GM23338 (cell line): Measurements from ENCODE around the gene CGA. TPM values are rescaled to one million over a fixed set of nuclear protein-coding genes. Genes with fewer than 3 reads are reported as not detected.

ENCODE experiments used
- ATAC-seq: fragments of 200-7000 bp; cut with Tn5 transposase; 3 replicates; pipeline ENCODE4 v1.9.1; 2020
- DNase-seq: peaks from one replicate; pipeline ENCODE4 v3.0.0-alpha.2; 2015; ENCODE audit warnings: low spot score
- H2AFZ ChIP-seq: fragments of 200-600 bp; sonication (generic); 2 replicates; pipeline ENCODE4 v1.8.0; 2016; ENCODE audit warnings: antibody characterized with exemption, mild to moderate bottlenecking, moderate library complexity
- H3F3A ChIP-seq: fragments of 200-600 bp; sonication (generic); replicated peaks from 2 replicates; pipeline ENCODE4 v1.8.0; 2017; ENCODE audit warnings: antibody characterized with exemption, mixed run types, low read depth
- H3K27ac ChIP-seq: fragments of 200-600 bp; sonication (generic); 2 replicates; pipeline ENCODE4 v1.6.1; 2016; ENCODE audit warnings: low read depth
- H3K27me3 ChIP-seq: fragments of 200-600 bp; sonication (generic); 2 replicates; pipeline ENCODE4 v1.8.0; 2016; ENCODE audit warnings: mild to moderate bottlenecking, mixed run types, moderate library complexity; ENCODE audit not compliant: insufficient read depth
- H3K36me3 ChIP-seq: fragments of 200-600 bp; sonication (generic); 2 replicates; pipeline ENCODE4 v1.8.0; 2016; ENCODE audit warnings: mild to moderate bottlenecking; ENCODE audit not compliant: insufficient read depth
- H3K4me1 ChIP-seq: fragments of 200-600 bp; sonication (generic); 2 replicates; pipeline ENCODE4 v1.8.0; 2016; ENCODE audit warnings: mild to moderate bottlenecking, moderate library complexity; ENCODE audit not compliant: insufficient read depth
- H3K4me2 ChIP-seq: fragments of 200-600 bp; sonication (generic); 2 replicates; pipeline ENCODE4 v1.7.1; 2017; ENCODE audit warnings: mixed run types
- H3K4me3 ChIP-seq: fragments of 200-600 bp; sonication (generic); 2 replicates; pipeline ENCODE4 v1.6.1; 2016; ENCODE audit warnings: mixed run types
- H3K79me2 ChIP-seq: fragments of 200-600 bp; sonication (generic); replicated peaks from 2 replicates; pipeline ENCODE4 v1.8.0; 2017; ENCODE audit warnings: mild to moderate bottlenecking; ENCODE audit not compliant: insufficient read depth
- H3K9me2 ChIP-seq: fragments of 200-600 bp; sonication (generic); 2 replicates; pipeline ENCODE4 v1.8.0; 2017; ENCODE audit not compliant: insufficient read depth
- H4K20me1 ChIP-seq: fragments of 200-600 bp; sonication (generic); replicated peaks from 2 replicates; pipeline ENCODE4 v1.8.0; 2017; ENCODE audit warnings: mild to moderate bottlenecking; ENCODE audit not compliant: insufficient read depth
- H3K27ac Mint-ChIP-seq: 2 replicates; pipeline ENCODE4 v1.8.0; 2020; ENCODE audit warnings: inconsistent platforms, mild to moderate bottlenecking, moderate library complexity, mixed read lengths
- H3K27me3 Mint-ChIP-seq: 3 replicates; pipeline ENCODE4 v1.8.0; 2022; ENCODE audit warnings: low read depth, mild to moderate bottlenecking, moderate library complexity, mixed read lengths, inconsistent platforms; ENCODE audit not compliant: insufficient read depth, poor library complexity
- H3K36me3 Mint-ChIP-seq: 3 replicates; pipeline ENCODE4 v1.8.0; 2021; ENCODE audit warnings: low read depth, mild to moderate bottlenecking, inconsistent platforms, moderate library complexity, mixed read lengths
- H3K4me1 Mint-ChIP-seq: 3 replicates; pipeline ENCODE4 v1.8.0; 2020; ENCODE audit warnings: mild to moderate bottlenecking, inconsistent platforms, mixed read lengths
- H3K4me3 Mint-ChIP-seq: 3 replicates; pipeline ENCODE4 v1.8.0; 2021; ENCODE audit warnings: moderate library complexity, mild to moderate bottlenecking, inconsistent platforms, mixed read lengths
- H3K9me3 Mint-ChIP-seq: 3 replicates; pipeline ENCODE4 v1.8.0; 2020; ENCODE audit warnings: moderate library complexity, mild to moderate bottlenecking, inconsistent platforms, mixed read lengths
- CREB1 ChIP-seq: fragments of 250-450 bp; sonication (Bioruptor Pico); IDR thresholded peaks from 2 replicates; pipeline ENCODE4 v1.5.0; 2020; ENCODE audit warnings: low read depth, mild to moderate bottlenecking, moderate library complexity
- CTCF ChIP-seq, 2 experiments: fragments of 200-600 bp in 1 of 2; sonication (generic) in 1 of 2; conservative IDR thresholded peaks; 2 replicates each; pipeline versions ENCODE4 v1.5.1 to v1.6.1; 2016 to 2017; ENCODE audit warnings: antibody characterized with exemption in 2 of 2, low read depth in 2 of 2, mild to moderate bottlenecking in 2 of 2, moderate library complexity in 1 of 2
- ETS1 ChIP-seq: IDR thresholded peaks from 2 replicates; pipeline ENCODE4 v1.6.1; 2016; ENCODE audit warnings: antibody characterized with exemption
- EZH2 ChIP-seq: fragments of 200-600 bp; sonication (generic); IDR thresholded peaks from one replicate; pipeline ENCODE4 v1.8.0; 2017; ENCODE audit warnings: antibody characterized with exemption, mild to moderate bottlenecking, low read depth; ENCODE audit not compliant: unreplicated experiment
- EZH2phosphoT487 ChIP-seq: fragments of 200-600 bp; sonication (generic); IDR thresholded peaks from one replicate; pipeline ENCODE4 v1.8.1; 2018; ENCODE audit warnings: antibody characterized with exemption; ENCODE audit not compliant: unreplicated experiment
- JUNB ChIP-seq: IDR thresholded peaks from one replicate; pipeline ENCODE4 v1.6.1; 2016; ENCODE audit warnings: antibody characterized with exemption; ENCODE audit not compliant: unreplicated experiment
- NANOG ChIP-seq: IDR thresholded peaks from 2 replicates; pipeline ENCODE4 v1.6.1; 2016; ENCODE audit warnings: antibody characterized with exemption, borderline replicate concordance
- POLR2AphosphoS5 ChIP-seq: IDR thresholded peaks from 2 replicates; pipeline ENCODE4 v1.6.1; 2016; ENCODE audit warnings: antibody characterized with exemption, low read depth
- REST ChIP-seq: IDR thresholded peaks from one replicate; pipeline ENCODE4 v1.6.1; 2018; ENCODE audit warnings: antibody characterized with exemption; ENCODE audit not compliant: unreplicated experiment
- STAT1 ChIP-seq: IDR thresholded peaks from one replicate; pipeline ENCODE4 v1.6.1; 2016; ENCODE audit warnings: antibody characterized with exemption; ENCODE audit not compliant: unreplicated experiment
- ZNF114 ChIP-seq: fragments of 250-450 bp; sonication (Bioruptor Pico); IDR thresholded peaks from 2 replicates; pipeline ENCODE4 v1.5.0; 2020; ENCODE audit warnings: mild to moderate bottlenecking, moderate library complexity
- ZNF331 ChIP-seq: fragments of 250-450 bp; sonication (Bioruptor Pico); IDR thresholded peaks from 2 replicates; pipeline ENCODE4 v1.5.0; 2020; ENCODE audit warnings: low read depth, mild to moderate bottlenecking, moderate library complexity
- ZNF462 ChIP-seq: fragments of 250-450 bp; sonication (Bioruptor Pico); IDR thresholded peaks from 2 replicates; pipeline ENCODE4 v1.5.0; 2020; ENCODE audit warnings: mild to moderate bottlenecking, moderate library complexity
- polyA plus RNA-seq: library from polyadenylated mRNA; unstranded; fragments of >200 nt; fragmentation: Nextera tagmentation; extraction: Ambion mirVana; gene quantifications from 2 replicates; pipeline ENCODE4 v1.2.1, GENCODE V29; 2016
- total RNA-seq: library from RNA; depleted of rRNA; stranded (reverse); fragments of >200 nt; shearing (Covaris generic); gene quantifications from 2 replicates; pipeline ENCODE4 v1.2.3, GENCODE V29; 2014

Gene CGA
- total and polyA plus RNA-seq, 2 experiments from 2014 or later: not detected

- Histone ChIP-seq H3K27me3 (no peaks in the 10 kb centered on the region), H2AFZ (no peak overlapping the region), H3K79me2 (no peaks in the 10 kb centered on the region), H3K4me2 (no peak overlapping the region), H3K9me2 (no peaks in the 10 kb centered on the region), H3K27ac (no peak overlapping the region), H3F3A (no peaks in the 10 kb centered on the region), H3K36me3 (no peaks in the 10 kb centered on the region), H3K4me3 (no peak overlapping the region), H3K4me1 (no peaks in the 10 kb centered on the region), H4K20me1 (no peaks in the 10 kb centered on the region)
- TF ChIP-seq REST: no peak
- TF ChIP-seq CTCF (conservative IDR thresholded peaks at IDR 0.05; ENCODE audit: low read depth in 2 of 2): no peak
- no peak for TF ChIP-seq EZH2phosphoT487
- no peak for TF ChIP-seq ZNF462
- TF ChIP-seq NANOG: no peak
- TF ChIP-seq CREB1 (CRISPR knock-in tag): no peak
- no peak for TF ChIP-seq JUNB
- TF ChIP-seq POLR2AphosphoS5: no peak
- no peak for TF ChIP-seq ZNF114
- no peak for TF ChIP-seq ETS1
- no peak for TF ChIP-seq ZNF331 (CRISPR knock-in tag)
- no peak for TF ChIP-seq EZH2
- TF ChIP-seq STAT1: no peak
- H3K9me3 Mint-ChIP-seq: no peaks in the 10 kb centered on the region
- DNase-seq (no peak), ATAC-seq (no peak)
- H3K27ac Mint-ChIP-seq: no peak overlapping the region
- no peak overlapping the region for H3K4me3 Mint-ChIP-seq
- H3K36me3 Mint-ChIP-seq: no peaks in the 10 kb centered on the region
- H3K4me1 Mint-ChIP-seq: peaks cover 2% of the 10 kb centered on the region; the same call in 1 of the 3 replicates
- H3K27me3 Mint-ChIP-seq: no peaks in the 10 kb centered on the region
These were observed 9.8 kb upstream of the CGA start for GRCh38 chr6:87104667-87105066.
